SK-N-SH treated with all-trans-retinoic acid at 6 μM for 48 hours (cell line): ENCODE measurements around the gene FGF21.

Experiments used
- ARNTL ChIP-seq: fragments of 450-650 bp; formaldehyde crosslinking; IDR thresholded peaks from 2 replicates; pipeline ENCODE4 v1.5.0; 2020; ENCODE audit warnings: low read depth, mild to moderate bottlenecking, moderate library complexity, borderline replicate concordance
- CREB5 ChIP-seq: fragments of 250-450 bp; sonication (Bioruptor Pico); IDR thresholded peaks from 2 replicates; pipeline ENCODE4 v1.5.1; 2020; ENCODE audit warnings: low read depth, mild to moderate bottlenecking, moderate library complexity
- CSRNP3 ChIP-seq: fragments of 250-450 bp; sonication (Bioruptor Pico); IDR thresholded peaks from 2 replicates; pipeline ENCODE4 v1.5.1; 2021; ENCODE audit warnings: mild to moderate bottlenecking, moderate library complexity
- ESRRG ChIP-seq: fragments of 250-450 bp; sonication (Bioruptor Pico); IDR thresholded peaks from 2 replicates; pipeline ENCODE4 v1.6.1; 2021; ENCODE audit warnings: mild to moderate bottlenecking
- OSR1 ChIP-seq: fragments of 250-450 bp; sonication (Bioruptor Pico); IDR thresholded peaks from 2 replicates; pipeline ENCODE4 v1.8.0; 2022; ENCODE audit warnings: moderate library complexity, mild to moderate bottlenecking, inconsistent platforms
- PATZ1 ChIP-seq: fragments of 250-450 bp; sonication (Bioruptor Pico); IDR thresholded peaks from 2 replicates; pipeline ENCODE4 v1.8.0; 2020; ENCODE audit warnings: mild to moderate bottlenecking, moderate library complexity, borderline replicate concordance
- RARB ChIP-seq: fragments of 250-450 bp; sonication (Bioruptor Pico); IDR thresholded peaks from 2 replicates; pipeline ENCODE4 v1.8.0; 2021; ENCODE audit warnings: mild to moderate bottlenecking, moderate library complexity
- TOX ChIP-seq: fragments of 250-450 bp; sonication (Bioruptor Pico); IDR thresholded peaks from 2 replicates; pipeline ENCODE4 v1.8.0; 2021; ENCODE audit warnings: mild to moderate bottlenecking, moderate library complexity, borderline replicate concordance
- TSHZ2 ChIP-seq: fragments of 250-450 bp; sonication (Bioruptor Pico); IDR thresholded peaks from 2 replicates; pipeline ENCODE4 v1.5.0; 2020; ENCODE audit warnings: mild to moderate bottlenecking, moderate library complexity
- ZC3H10 ChIP-seq: fragments of 250-450 bp; sonication (Bioruptor Pico); IDR thresholded peaks from 2 replicates; pipeline ENCODE4 v1.5.1; 2021; ENCODE audit warnings: mild to moderate bottlenecking, moderate library complexity
- ZFP3 ChIP-seq: fragments of 250-450 bp; sonication (Bioruptor Pico); IDR thresholded peaks from 2 replicates; pipeline ENCODE4 v1.5.0; 2020; ENCODE audit warnings: mild to moderate bottlenecking, moderate library complexity
- ZFP30 ChIP-seq: fragments of 450-650 bp; formaldehyde crosslinking; IDR thresholded peaks from 2 replicates; pipeline ENCODE4 v1.5.0; 2022; ENCODE audit warnings: mild to moderate bottlenecking, moderate library complexity
- ZNF565 ChIP-seq: fragments of 450-650 bp; formaldehyde crosslinking; conservative IDR thresholded peaks from 2 replicates; pipeline ENCODE4 v1.5.0; 2020; ENCODE audit warnings: low read depth, mild to moderate bottlenecking, moderate library complexity
- TF ChIP-seq, protein P1 (sequence below): fragments of 250-450 bp; sonication (Bioruptor Pico); IDR thresholded peaks from 2 replicates; pipeline ENCODE4 v1.8.0; 2021; ENCODE audit warnings: low read depth, mild to moderate bottlenecking, moderate library complexity, borderline replicate concordance

- no peak for TF ChIP-seq ZFP3 (CRISPR knock-in tag)
- TF ChIP-seq ZNF565 (CRISPR knock-in tag), result no peak
- TF ChIP-seq ARNTL (CRISPR knock-in tag), result no peak
- no peak for TF ChIP-seq TSHZ2 (CRISPR knock-in tag)
- TF ChIP-seq OSR1 (CRISPR knock-in tag), result no peak
- TF ChIP-seq TOX (CRISPR knock-in tag), result no peak
- no peak for TF ChIP-seq RARB (CRISPR knock-in tag)
- TF ChIP-seq CSRNP3 (CRISPR knock-in tag), result no peak
- no peak for TF ChIP-seq CREB5 (CRISPR knock-in tag)
- TF ChIP-seq ZFP30 (CRISPR knock-in tag), result no peak
- TF ChIP-seq PATZ1, result no peak
- TF ChIP-seq, protein P1, sequence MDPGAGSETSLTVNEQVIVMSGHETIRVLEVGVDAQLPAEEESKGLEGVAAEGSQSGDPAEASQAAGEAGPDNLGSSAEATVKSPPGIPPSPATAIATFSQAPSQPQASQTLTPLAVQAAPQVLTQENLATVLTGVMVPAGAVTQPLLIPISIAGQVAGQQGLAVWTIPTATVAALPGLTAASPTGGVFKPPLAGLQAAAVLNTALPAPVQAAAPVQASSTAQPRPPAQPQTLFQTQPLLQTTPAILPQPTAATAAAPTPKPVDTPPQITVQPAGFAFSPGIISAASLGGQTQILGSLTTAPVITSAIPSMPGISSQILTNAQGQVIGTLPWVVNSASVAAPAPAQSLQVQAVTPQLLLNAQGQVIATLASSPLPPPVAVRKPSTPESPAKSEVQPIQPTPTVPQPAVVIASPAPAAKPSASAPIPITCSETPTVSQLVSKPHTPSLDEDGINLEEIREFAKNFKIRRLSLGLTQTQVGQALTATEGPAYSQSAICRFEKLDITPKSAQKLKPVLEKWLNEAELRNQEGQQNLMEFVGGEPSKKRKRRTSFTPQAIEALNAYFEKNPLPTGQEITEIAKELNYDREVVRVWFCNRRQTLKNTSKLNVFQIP, result no peak
- TF ChIP-seq ESRRG (CRISPR knock-in tag), result no peak
- TF ChIP-seq ZC3H10 (CRISPR knock-in tag), result no peak
Observed at GRCh38 chr19:48784527-48784926, 29.2 kb downstream of the FGF21 start.
